Heart right ventricle (tissue), 16 donors: ENCODE results near the gene PTGR2. TPM values are rescaled to one million over a fixed set of nuclear protein-coding genes. Genes with fewer than 3 reads are reported as not detected.
A peak's percentile ranks its signal among the peaks of the same experiment; 100 is the strongest.

Experiments used
- ATAC-seq, 8 donors: fragments of 200-7000 bp; cut with Tn5 transposase; one replicate each; pipeline ENCODE4 v1.9.1; 2020; ENCODE audit warnings: mild to moderate bottlenecking in 8 of 8, moderate library complexity in 8 of 8, moderate number of reproducible peaks in 1 of 8
- DNase-seq, 2 donors: peaks; one replicate each; pipeline ENCODE4 v3.0.0-alpha.2; 2020
- H3K27ac ChIP-seq, 10 donors: fragments of 200-600 bp; sonication (generic) in 2 of 10; one replicate each; pipeline versions ENCODE4 v1.5.0 to v1.8.0; 2020 to 2022; ENCODE audit warnings: mild to moderate bottlenecking in 3 of 10
- H3K27me3 ChIP-seq, 7 donors: fragments of 200-600 bp; one replicate each; pipeline ENCODE4 v1.8.0; 2021 to 2022; ENCODE audit warnings: mild to moderate bottlenecking in 2 of 7
- H3K36me3 ChIP-seq, 9 donors: fragments of 200-600 bp; sonication (generic) in 1 of 9; one replicate each; pipeline versions ENCODE4 v1.5.0 to v1.8.0; 2020 to 2022; ENCODE audit warnings: mild to moderate bottlenecking in 2 of 9
- H3K4me1 ChIP-seq, 9 donors: fragments of 200-600 bp; sonication (generic) in 1 of 9; one replicate each; pipeline versions ENCODE4 v1.5.0 to v1.8.0; 2020 to 2022; ENCODE audit warnings: mild to moderate bottlenecking in 4 of 9
- H3K4me3 ChIP-seq, 10 donors: fragments of 200-600 bp; sonication (generic) in 2 of 10; one replicate each; pipeline versions ENCODE4 v1.5.0 to v1.8.0; 2020 to 2022; ENCODE audit warnings: mild to moderate bottlenecking in 7 of 10, moderate library complexity in 2 of 10
- H3K9me3 ChIP-seq, 11 donors: fragments of 200-600 bp in 10 of 11; sonication (generic) in 2 of 11; one replicate each; pipeline versions ENCODE4 v1.5.0 to v1.8.0; 2013 to 2022; ENCODE audit warnings: mild to moderate bottlenecking in 2 of 11, control low read depth in 1 of 11, moderate library complexity in 1 of 11
- WGBS, 2 donors: extraction: QIAGEN DNeasy Blood & Tissue Kit; methylation state at CpG; one replicate each; pipeline ENCODE4 v1.1.7; 2013; ENCODE audit warnings: inconsistent platforms in 1 of 2; 5-methylcytosine and 5-hydroxymethylcytosine counted together
- intact Hi-C, 10 donors: fragments of 100-400 bp; cut with DNase I; formaldehyde crosslinking; loops; one replicate each; pipeline versions ENCODE4 v1.11.1 to v1.14.2; 2022
- polyA plus RNA-seq, 2 donors: library from polyadenylated mRNA; stranded (reverse); fragments of 200-250 nt; gene quantifications; one replicate each; pipeline ENCODE4 v1.2.3, GENCODE V29; 2013
- total RNA-seq, 10 donors: library from RNA; stranded (reverse); fragmentation: NEBNext Ultra II Directional in 3 of 10; extraction: Animal tissue kit (Norgen Biotek cat#: 25700) in 3 of 10; gene quantifications; one replicate each; pipeline versions ENCODE4 v1.2.1 to v1.2.4, GENCODE V29; 2021 to 2023
- TF ChIP-seq, protein P1 (sequence below), 9 donors: fragments of 200-600 bp; sonication (generic) in 2 of 9; IDR thresholded peaks; one replicate each; pipeline versions ENCODE4 v1.5.0 to v1.8.0; 2021 to 2022; ENCODE audit warnings: antibody characterized with exemption in 9 of 9, mild to moderate bottlenecking in 5 of 9, moderate library complexity in 1 of 9
- donor health status: Arrhythmogenic right ventricular cardiomyopathy.
- donor health status: ischemic (EF 13 %, LVEDD 7.1; RV severe dilation, severe dysfunction).
- donor health status: healthy with polysubstance abuse.
- donor health status: DM: no; HTN: yes; CAD: no.
- donor health status: DM: no; HTN: no; CAD: no.
- donor health status: ischemic (EF 25% LVEDD 6.9; RV normal size, moderate dysfunction).
- donor health status: ischemic (EF 25% LVEDD 5.7; RV mildly dilated, moderate dysfunction).
- donor health status: healthy.
- donor health status: DM: yes; HTN: yes; CAD: no.
- donor health status: Ischemic cardiomyopathy.
- donor health status: ischemic (EF 35%, LVEDD 5.7; RV mildly dilated, moderate dysfunction).
- donor health status: nonischemic (EF 11% LVEDD 7.7; RV severe dilation, severe dysfunction).
- donor health status: DM: yes; HTN: yes; CAD: no.
- donor health status: PGD.
- donor health status: ischemic (EF 29% LVEDD 5.4; RV normal size, mild dysfunction).
- donor health status: nonischemic (EF 23%, LVEDD 6.1; RV moderate dilation, normal function).

The PTGR2 gene
- total and polyA plus RNA-seq, 12 donors, result 9.5 to 48.7 (median 35.4) TPM

DNA sequence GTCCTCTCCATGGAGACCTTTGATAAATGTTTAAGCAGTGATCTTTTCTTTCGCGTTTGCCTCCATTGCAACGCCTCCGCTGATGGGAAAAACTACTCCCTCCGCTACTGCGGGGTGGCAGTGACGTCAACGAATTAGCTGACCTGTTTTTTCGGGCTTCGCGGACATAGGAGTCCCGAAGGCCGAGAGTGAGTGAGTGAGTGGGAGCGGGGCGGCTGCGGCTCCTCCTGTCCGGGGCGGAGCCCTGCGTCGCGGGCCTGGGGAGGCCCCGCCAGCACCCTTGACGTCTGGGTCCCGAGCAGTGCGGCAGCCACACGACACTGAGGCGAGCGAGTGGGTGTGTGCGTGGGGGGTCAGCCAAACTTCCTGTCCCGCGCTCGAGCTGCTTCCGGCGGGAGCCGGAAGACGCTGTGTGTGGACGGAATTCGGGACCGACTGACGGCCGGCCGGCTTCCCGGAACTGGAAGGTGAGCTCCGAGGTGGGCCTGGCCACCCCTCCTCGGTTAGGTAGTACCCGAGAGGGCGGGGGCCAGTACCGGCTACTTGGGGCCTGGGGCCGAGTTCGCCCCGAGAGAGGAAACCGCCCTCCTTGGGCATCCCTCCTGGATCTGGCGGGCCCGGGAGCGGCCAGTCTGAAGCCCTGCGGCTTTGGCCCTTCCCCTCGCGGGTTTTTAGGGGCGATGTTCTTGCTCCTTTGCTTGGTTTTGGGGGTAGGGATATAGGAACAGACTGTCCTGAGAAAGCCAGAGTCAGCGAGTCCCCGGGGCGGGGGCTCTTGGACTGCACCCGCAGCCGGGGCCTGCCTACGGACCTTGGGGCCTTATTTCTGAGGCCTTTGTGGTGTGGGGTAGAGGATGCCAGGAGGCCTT is 35.1 kb downstream of the PTGR2 start, which contains the start of gene ZNF410:
TSS of gene ZNF410 (plus strand) at position 411 of the 869 bp plus-strand sequence. CDS start 5,317 bp downstream, outside the sequence.
- DNase-seq, result peak; percentile 93 to 94
- WGBS, 2 donors, result 0 to 1% methylated on average over 61 to 65 of the region's 65 CpGs
- intact Hi-C loops, result loop anchor here in 2 of 10 donors (5.0 kb wide), 1 partner anchor 34 kb away; the partner anchor contains the start of gene PTGR2 (in 2 of the 2)
- Histone ChIP-seq H3K36me3 (peaks cover 0 to 25% (median 0%) of the 10 kb centered on the region in 9 donors), H3K9me3 (no peaks in the 10 kb centered on the region), H3K27ac (peak within 1 kb of the TSS; percentile 76 to 98 (median 93)), H3K4me3 (peak within 1 kb of the TSS; percentile 74 to 95 (median 85)), H3K27me3 (no peaks in the 10 kb centered on the region), H3K4me1 (peaks cover 0 to 39% (median 24%) of the 10 kb centered on the region in 9 donors)
- peak; percentile 99 to 100 (median 100) for ATAC-seq
- TF ChIP-seq, protein P1, sequence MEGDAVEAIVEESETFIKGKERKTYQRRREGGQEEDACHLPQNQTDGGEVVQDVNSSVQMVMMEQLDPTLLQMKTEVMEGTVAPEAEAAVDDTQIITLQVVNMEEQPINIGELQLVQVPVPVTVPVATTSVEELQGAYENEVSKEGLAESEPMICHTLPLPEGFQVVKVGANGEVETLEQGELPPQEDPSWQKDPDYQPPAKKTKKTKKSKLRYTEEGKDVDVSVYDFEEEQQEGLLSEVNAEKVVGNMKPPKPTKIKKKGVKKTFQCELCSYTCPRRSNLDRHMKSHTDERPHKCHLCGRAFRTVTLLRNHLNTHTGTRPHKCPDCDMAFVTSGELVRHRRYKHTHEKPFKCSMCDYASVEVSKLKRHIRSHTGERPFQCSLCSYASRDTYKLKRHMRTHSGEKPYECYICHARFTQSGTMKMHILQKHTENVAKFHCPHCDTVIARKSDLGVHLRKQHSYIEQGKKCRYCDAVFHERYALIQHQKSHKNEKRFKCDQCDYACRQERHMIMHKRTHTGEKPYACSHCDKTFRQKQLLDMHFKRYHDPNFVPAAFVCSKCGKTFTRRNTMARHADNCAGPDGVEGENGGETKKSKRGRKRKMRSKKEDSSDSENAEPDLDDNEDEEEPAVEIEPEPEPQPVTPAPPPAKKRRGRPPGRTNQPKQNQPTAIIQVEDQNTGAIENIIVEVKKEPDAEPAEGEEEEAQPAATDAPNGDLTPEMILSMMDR (IDR thresholded peaks at IDR 0.05), result no peak

- ATAC-seq (no peak), DNase-seq (no peak)
- Histone ChIP-seq H3K27ac (peak overlapping the region; percentile 76 to 98 (median 93)), H3K27me3 (no peaks in the 10 kb centered on the region), H3K36me3 (peaks cover 0 to 21% (median 3%) of the 10 kb centered on the region in 9 donors), H3K9me3 (no peaks in the 10 kb centered on the region), H3K4me3 (peak overlapping the region; percentile 74 to 95 (median 85)), H3K4me1 (peaks cover 0 to 39% (median 24%) of the 10 kb centered on the region in 9 donors)
- TF ChIP-seq, protein P1 (IDR thresholded peaks at IDR 0.05), result no peak
- 1% methylated on average over 7 of the region's 7 CpGs for WGBS, 2 donors
- intact Hi-C loops, result loop anchor here in 2 of 10 donors (5.0 kb wide), 1 partner anchor 35 kb away; the partner anchor contains the start of gene PTGR2 (in 2 of the 2)
These were observed 35.6 kb downstream of the PTGR2 start for GRCh38 chr14:73887318-73887616.

DNA sequence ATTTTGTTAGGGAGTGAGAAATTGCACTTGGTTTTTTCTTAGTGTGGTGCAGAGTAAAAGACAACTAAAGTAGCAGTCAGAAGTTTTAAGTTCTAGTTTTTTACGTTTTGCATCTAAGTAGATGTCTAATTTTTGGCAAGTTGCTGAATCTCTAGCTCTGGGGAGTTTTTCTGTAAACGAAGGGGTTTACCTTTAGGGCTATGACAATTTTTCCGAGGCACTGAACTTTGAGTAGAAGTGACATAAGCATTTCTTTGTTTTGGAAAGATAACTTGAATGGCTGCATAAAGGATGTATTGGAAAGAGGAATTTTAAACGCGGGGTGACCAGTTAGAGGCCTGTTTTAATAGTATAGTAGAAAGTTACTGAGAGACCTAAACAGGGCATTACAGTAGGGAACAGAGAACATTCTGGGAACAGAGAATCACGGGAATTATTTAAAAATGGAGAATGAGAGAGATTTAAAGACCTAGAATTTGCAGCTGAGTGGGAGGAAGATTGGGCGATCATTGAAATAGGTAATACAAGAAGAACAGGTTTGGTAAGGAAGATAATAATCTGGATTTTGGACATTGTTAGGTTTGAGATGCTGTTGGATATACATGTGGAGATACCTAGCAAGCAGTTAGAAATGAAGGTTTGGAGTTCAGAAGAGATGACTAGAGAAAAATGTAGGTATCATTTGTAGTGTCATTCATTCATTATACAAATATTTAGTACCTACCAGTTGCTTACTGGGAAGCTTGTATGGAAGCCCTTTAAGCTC is 36.2 kb downstream of the PTGR2 start:
- Histone ChIP-seq H3K4me3 (peak overlapping the region; percentile 74 to 95 (median 85)), H3K4me1 (peaks cover 0 to 39% (median 24%) of the 10 kb centered on the region in 9 donors), H3K27me3 (no peaks in the 10 kb centered on the region), H3K9me3 (no peaks in the 10 kb centered on the region), H3K27ac (peak overlapping the region in 7 of 10 donors; percentile 89 to 98 (median 94)), H3K36me3 (peaks cover 0 to 20% (median 5%) of the 10 kb centered on the region in 9 donors)
- TF ChIP-seq, protein P1 (IDR thresholded peaks at IDR 0.05), result no peak
- ATAC-seq (no peak), DNase-seq (no peak)
- 34 to 38% methylated on average over 7 of the region's 7 CpGs for WGBS, 2 donors
- intact Hi-C loops, result loop anchor here in 2 of 10 donors (5.0 kb wide), 1 partner anchor 36 kb away; the partner anchor contains the start of gene PTGR2 (in 2 of the 2)

DNA sequence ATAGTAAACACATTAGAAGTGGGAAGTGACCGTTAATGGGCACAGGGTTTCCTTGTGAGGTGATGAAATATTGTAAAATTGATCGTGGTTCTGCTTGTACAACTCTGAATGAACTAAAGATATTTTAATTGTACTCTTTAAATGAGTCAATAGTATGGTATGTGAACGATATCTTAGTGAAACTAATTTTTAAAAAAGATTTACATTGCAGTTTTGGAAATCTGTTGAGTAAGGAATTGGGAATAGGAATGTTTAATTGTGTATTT is 36.8 kb downstream of the PTGR2 start:
- ATAC-seq (no peak), DNase-seq (no peak)
- Histone ChIP-seq H3K36me3 (peaks cover 0 to 20% (median 3%) of the 10 kb centered on the region in 9 donors), H3K4me3 (peak overlapping the region in 1 of 10 donors; percentile 75), H3K27me3 (no peaks in the 10 kb centered on the region), H3K4me1 (peaks cover 0 to 39% (median 24%) of the 10 kb centered on the region in 9 donors), H3K27ac (peak overlapping the region in 2 of 10 donors; percentile 94 to 98), H3K9me3 (no peaks in the 10 kb centered on the region)
- TF ChIP-seq, protein P1 (IDR thresholded peaks at IDR 0.05), result no peak
- 42 to 56% methylated on average over 3 of the region's 3 CpGs for WGBS, 2 donors
- intact Hi-C loops, result loop anchor here in 2 of 10 donors (5.0 kb wide), 1 partner anchor 36 kb away; the partner anchor contains the start of gene PTGR2 (in 2 of the 2)
